WTC11 (cell line): ENCODE measurements around the gene GLI1. TPM values are rescaled to one million over a fixed set of nuclear protein-coding genes. Genes with fewer than 3 reads are reported as not detected.
A peak's percentile ranks its signal among the peaks of the same experiment; 100 is the strongest.

Experiments used
- ATAC-seq: fragments of 200-7000 bp; cut with Tn5 transposase; 2 replicates; pipeline ENCODE4 v1.10.0; 2021; ENCODE audit warnings: mild to moderate bottlenecking, moderate library complexity
- CTCF ChIA-PET: fragments of 300-600 bp; sonication (Branson Sonifier 250); formaldehyde crosslinking; loops from one replicate; lab custom pipeline; 2021; ENCODE audit warnings: antibody characterized with exemption; lab: Charles Lee
- POLR2A ChIA-PET: fragments of 350-600 bp; sonication (Branson Sonifier 250); formaldehyde crosslinking; loops from one replicate; lab custom pipeline; 2021; ENCODE audit warnings: antibody characterized with exemption; lab: Charles Lee
- DNase-seq: peaks from one replicate; pipeline ENCODE4 v3.0.0; 2021; ENCODE audit warnings: low spot score
- H3K27ac Mint-ChIP-seq: 2 replicates; pipeline ENCODE4 v1.8.0; 2021; ENCODE audit warnings: mixed read lengths
- H3K27me3 Mint-ChIP-seq: 2 replicates; pipeline ENCODE4 v1.8.0; 2021; ENCODE audit warnings: low read depth, mild to moderate bottlenecking, moderate library complexity, mixed read lengths
- H3K36me3 Mint-ChIP-seq: 2 replicates; pipeline ENCODE4 v1.8.0; 2021; ENCODE audit warnings: mixed read lengths
- H3K4me1 Mint-ChIP-seq: 2 replicates; pipeline ENCODE4 v1.8.0; 2022; ENCODE audit warnings: mixed read lengths
- H3K4me3 Mint-ChIP-seq: 2 replicates; pipeline ENCODE4 v1.8.0; 2021; ENCODE audit warnings: mild to moderate bottlenecking, moderate library complexity, mixed read lengths
- H3K9me3 Mint-ChIP-seq: 2 replicates; pipeline ENCODE4 v1.8.0; 2021; ENCODE audit warnings: mixed read lengths
- EMX1 ChIP-seq: fragments of 250-450 bp; sonication (Bioruptor Pico); IDR thresholded peaks from 2 replicates; pipeline ENCODE4 v1.8.0; 2021; ENCODE audit warnings: mild to moderate bottlenecking
- GRHL2 ChIP-seq: fragments of 250-450 bp; sonication (Bioruptor Pico); IDR thresholded peaks from 2 replicates; pipeline ENCODE4 v1.8.0; 2022; ENCODE audit warnings: mild to moderate bottlenecking, moderate library complexity; ENCODE audit not compliant: insufficient replicate concordance, severe bottlenecking
- JAZF1 ChIP-seq: fragments of 250-450 bp; sonication (Bioruptor Pico); IDR thresholded peaks from 2 replicates; pipeline ENCODE4 v1.9.0; 2021; ENCODE audit warnings: moderate library complexity, mild to moderate bottlenecking, inconsistent platforms
- NFE2L1 ChIP-seq: sonication (generic); formaldehyde crosslinking; IDR thresholded peaks from 2 replicates; pipeline ENCODE4 v1.8.1; 2023; ENCODE audit warnings: missing genetic modification reagents
- SOX15 ChIP-seq: fragments of 250-450 bp; sonication (Bioruptor Pico); IDR thresholded peaks from 2 replicates; pipeline ENCODE4 v1.9.0; 2021; ENCODE audit warnings: mild to moderate bottlenecking
- ZBTB21 ChIP-seq: sonication (generic); formaldehyde crosslinking; IDR thresholded peaks from 2 replicates; pipeline ENCODE4 v1.8.1; 2023; ENCODE audit warnings: mild to moderate bottlenecking, missing genetic modification reagents, borderline replicate concordance
- ZNF138 ChIP-seq: sonication (generic); formaldehyde crosslinking; conservative IDR thresholded peaks from 2 replicates; pipeline ENCODE4 v1.8.1; 2022; ENCODE audit warnings: mild to moderate bottlenecking, moderate library complexity, missing genetic modification reagents
- ZNF416 ChIP-seq: fragments of 250-450 bp; sonication (Bioruptor Pico); IDR thresholded peaks from 2 replicates; pipeline ENCODE4 v1.9.0; 2021; ENCODE audit warnings: mild to moderate bottlenecking, inconsistent platforms
- total RNA-seq: library from RNA; stranded (reverse); gene quantifications from 3 replicates; pipeline ENCODE4 v1.2.3, GENCODE V29; 2021
- TF ChIP-seq, protein P1 (sequence below): sonication (generic); formaldehyde crosslinking; IDR thresholded peaks from 2 replicates; pipeline ENCODE4 v1.8.1; 2023; ENCODE audit warnings: mild to moderate bottlenecking, missing genetic modification reagents
- TF ChIP-seq, protein P2 (sequence below): sonication (generic); formaldehyde crosslinking; IDR thresholded peaks from 2 replicates; pipeline ENCODE4 v1.8.0; 2022; ENCODE audit warnings: mild to moderate bottlenecking, missing genetic modification reagents
- TF ChIP-seq, protein P3 (sequence below): sonication (generic); formaldehyde crosslinking; IDR thresholded peaks from 2 replicates; pipeline ENCODE4 v1.8.0; 2022; ENCODE audit warnings: mild to moderate bottlenecking, missing genetic modification reagents
- TF ChIP-seq, protein P4 (sequence below): sonication (generic); formaldehyde crosslinking; IDR thresholded peaks from 2 replicates; pipeline ENCODE4 v1.8.0; 2022; ENCODE audit warnings: mild to moderate bottlenecking, missing genetic modification reagents
- TF ChIP-seq, protein P5 (sequence below): sonication (generic); formaldehyde crosslinking; IDR thresholded peaks from 2 replicates; pipeline ENCODE4 v1.8.1; 2022; ENCODE audit warnings: low read depth, mild to moderate bottlenecking, moderate library complexity, missing genetic modification reagents, borderline replicate concordance
- TF ChIP-seq, protein P6 (sequence below): sonication (generic); formaldehyde crosslinking; IDR thresholded peaks from 2 replicates; pipeline ENCODE4 v1.8.0; 2022; ENCODE audit warnings: mild to moderate bottlenecking, missing genetic modification reagents
- TF ChIP-seq, protein P7 (sequence below): sonication (generic); formaldehyde crosslinking; IDR thresholded peaks from 2 replicates; pipeline ENCODE4 v1.8.1; 2023; ENCODE audit warnings: mild to moderate bottlenecking, moderate library complexity, missing genetic modification reagents
- TF ChIP-seq, protein P8 (sequence below): sonication (generic); formaldehyde crosslinking; IDR thresholded peaks from 2 replicates; pipeline ENCODE4 v1.8.1; 2023; ENCODE audit warnings: mild to moderate bottlenecking, missing genetic modification reagents
- TF ChIP-seq, protein P9 (sequence below): sonication (generic); formaldehyde crosslinking; IDR thresholded peaks from 2 replicates; pipeline ENCODE4 v1.8.0; 2023; ENCODE audit warnings: mild to moderate bottlenecking, missing genetic modification reagents
- TF ChIP-seq, protein P10 (sequence below): sonication (generic); formaldehyde crosslinking; IDR thresholded peaks from 2 replicates; pipeline ENCODE4 v1.8.1; 2022; ENCODE audit warnings: low read depth, missing genetic modification reagents, borderline replicate concordance

The GLI1 gene
- total RNA-seq, 1 experiment from 2014 or later = 16.2 TPM

DNA sequence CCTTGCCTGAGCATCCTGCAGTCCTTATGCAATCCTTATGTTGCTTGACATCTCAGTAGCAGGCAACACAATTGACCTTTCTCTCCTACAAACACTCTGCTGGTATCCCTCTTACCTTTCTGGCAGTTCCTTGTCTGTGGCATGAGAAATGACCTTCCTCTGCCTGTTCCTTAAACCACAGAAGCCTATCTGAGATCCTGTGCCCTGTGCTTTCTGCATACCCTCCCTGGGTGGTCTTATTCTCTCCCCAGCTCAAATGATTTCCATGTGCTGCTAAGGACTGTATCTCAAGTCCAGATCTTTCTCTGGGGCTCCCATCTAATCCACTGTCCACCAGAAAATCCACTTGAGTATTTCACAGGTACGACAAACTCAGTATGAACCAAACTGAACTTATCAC is 22.1 kb downstream of the GLI1 start (continued):
- TF ChIP-seq, protein P1, sequence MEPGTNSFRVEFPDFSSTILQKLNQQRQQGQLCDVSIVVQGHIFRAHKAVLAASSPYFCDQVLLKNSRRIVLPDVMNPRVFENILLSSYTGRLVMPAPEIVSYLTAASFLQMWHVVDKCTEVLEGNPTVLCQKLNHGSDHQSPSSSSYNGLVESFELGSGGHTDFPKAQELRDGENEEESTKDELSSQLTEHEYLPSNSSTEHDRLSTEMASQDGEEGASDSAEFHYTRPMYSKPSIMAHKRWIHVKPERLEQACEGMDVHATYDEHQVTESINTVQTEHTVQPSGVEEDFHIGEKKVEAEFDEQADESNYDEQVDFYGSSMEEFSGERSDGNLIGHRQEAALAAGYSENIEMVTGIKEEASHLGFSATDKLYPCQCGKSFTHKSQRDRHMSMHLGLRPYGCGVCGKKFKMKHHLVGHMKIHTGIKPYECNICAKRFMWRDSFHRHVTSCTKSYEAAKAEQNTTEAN (CRISPR knock-in tag) = no peak
- TF ChIP-seq, protein P2, sequence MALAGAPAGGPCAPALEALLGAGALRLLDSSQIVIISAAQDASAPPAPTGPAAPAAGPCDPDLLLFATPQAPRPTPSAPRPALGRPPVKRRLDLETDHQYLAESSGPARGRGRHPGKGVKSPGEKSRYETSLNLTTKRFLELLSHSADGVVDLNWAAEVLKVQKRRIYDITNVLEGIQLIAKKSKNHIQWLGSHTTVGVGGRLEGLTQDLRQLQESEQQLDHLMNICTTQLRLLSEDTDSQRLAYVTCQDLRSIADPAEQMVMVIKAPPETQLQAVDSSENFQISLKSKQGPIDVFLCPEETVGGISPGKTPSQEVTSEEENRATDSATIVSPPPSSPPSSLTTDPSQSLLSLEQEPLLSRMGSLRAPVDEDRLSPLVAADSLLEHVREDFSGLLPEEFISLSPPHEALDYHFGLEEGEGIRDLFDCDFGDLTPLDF (CRISPR knock-in tag) = no peak
- TF ChIP-seq, protein P3, sequence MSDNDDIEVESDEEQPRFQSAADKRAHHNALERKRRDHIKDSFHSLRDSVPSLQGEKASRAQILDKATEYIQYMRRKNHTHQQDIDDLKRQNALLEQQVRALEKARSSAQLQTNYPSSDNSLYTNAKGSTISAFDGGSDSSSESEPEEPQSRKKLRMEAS = no peak

DNA sequence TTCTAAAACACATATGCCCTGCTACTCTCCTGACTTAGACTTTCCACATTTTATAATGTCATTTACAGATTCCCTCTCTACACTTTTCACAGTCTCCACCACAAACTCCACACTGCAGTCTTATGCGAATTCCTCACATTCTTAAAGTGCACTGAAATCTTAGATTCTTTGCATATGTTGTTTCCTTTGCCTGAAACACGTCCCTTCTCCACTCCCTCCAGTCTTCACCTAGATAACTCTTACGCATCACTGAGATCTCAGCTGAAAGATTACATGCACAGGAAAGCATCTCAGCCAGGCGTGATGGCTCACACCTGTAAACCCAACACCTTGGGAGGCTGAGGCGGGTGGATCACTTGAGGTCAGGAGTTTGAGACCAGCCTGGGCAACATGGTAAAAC is 23.9 kb downstream of the GLI1 start:
- POLR2A ChIA-PET = no interaction called here
- Mint-ChIP-seq H3K36me3 (peaks cover 4% of the 10 kb centered on the region), H3K4me3 (no peak overlapping the region), H3K4me1 (peaks cover 17% of the 10 kb centered on the region), H3K27me3 (peaks cover 28% of the 10 kb centered on the region), H3K27ac (peak overlapping the region; percentile 1; the same call in 1 of the 2 replicates), H3K9me3 (no peaks in the 10 kb centered on the region)
- no peak for DNase-seq
- TF ChIP-seq, protein P4, sequence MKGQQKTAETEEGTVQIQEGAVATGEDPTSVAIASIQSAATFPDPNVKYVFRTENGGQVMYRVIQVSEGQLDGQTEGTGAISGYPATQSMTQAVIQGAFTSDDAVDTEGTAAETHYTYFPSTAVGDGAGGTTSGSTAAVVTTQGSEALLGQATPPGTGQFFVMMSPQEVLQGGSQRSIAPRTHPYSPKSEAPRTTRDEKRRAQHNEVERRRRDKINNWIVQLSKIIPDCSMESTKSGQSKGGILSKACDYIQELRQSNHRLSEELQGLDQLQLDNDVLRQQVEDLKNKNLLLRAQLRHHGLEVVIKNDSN = no peak
- no peak for TF ChIP-seq SOX15 (CRISPR knock-in tag)
- TF ChIP-seq ZNF138 (CRISPR knock-in tag) = no peak
- TF ChIP-seq, protein P5, sequence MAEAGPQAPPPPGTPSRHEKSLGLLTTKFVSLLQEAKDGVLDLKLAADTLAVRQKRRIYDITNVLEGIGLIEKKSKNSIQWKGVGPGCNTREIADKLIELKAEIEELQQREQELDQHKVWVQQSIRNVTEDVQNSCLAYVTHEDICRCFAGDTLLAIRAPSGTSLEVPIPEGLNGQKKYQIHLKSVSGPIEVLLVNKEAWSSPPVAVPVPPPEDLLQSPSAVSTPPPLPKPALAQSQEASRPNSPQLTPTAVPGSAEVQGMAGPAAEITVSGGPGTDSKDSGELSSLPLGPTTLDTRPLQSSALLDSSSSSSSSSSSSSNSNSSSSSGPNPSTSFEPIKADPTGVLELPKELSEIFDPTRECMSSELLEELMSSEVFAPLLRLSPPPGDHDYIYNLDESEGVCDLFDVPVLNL = no peak
- TF ChIP-seq JAZF1 (CRISPR knock-in tag) = no peak
- TF ChIP-seq ZNF416 (CRISPR knock-in tag) = no peak
- TF ChIP-seq, protein P6, sequence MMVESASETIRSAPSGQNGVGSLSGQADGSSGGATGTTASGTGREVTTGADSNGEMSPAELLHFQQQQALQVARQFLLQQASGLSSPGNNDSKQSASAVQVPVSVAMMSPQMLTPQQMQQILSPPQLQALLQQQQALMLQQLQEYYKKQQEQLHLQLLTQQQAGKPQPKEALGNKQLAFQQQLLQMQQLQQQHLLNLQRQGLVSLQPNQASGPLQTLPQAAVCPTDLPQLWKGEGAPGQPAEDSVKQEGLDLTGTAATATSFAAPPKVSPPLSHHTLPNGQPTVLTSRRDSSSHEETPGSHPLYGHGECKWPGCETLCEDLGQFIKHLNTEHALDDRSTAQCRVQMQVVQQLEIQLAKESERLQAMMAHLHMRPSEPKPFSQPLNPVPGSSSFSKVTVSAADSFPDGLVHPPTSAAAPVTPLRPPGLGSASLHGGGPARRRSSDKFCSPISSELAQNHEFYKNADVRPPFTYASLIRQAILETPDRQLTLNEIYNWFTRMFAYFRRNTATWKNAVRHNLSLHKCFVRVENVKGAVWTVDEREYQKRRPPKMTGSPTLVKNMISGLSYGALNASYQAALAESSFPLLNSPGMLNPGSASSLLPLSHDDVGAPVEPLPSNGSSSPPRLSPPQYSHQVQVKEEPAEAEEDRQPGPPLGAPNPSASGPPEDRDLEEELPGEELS (CRISPR knock-in tag) = no peak
- no peak for TF ChIP-seq ZBTB21 (CRISPR knock-in tag)
- CTCF ChIA-PET = interaction anchor here (0.7 to 2.5 kb wide), 3 partner anchors 8 to 897 kb away, joined by 3 to 9 read pairs (median 5); no protein-coding TSS in a partner anchor
- no peak for ATAC-seq

DNA sequence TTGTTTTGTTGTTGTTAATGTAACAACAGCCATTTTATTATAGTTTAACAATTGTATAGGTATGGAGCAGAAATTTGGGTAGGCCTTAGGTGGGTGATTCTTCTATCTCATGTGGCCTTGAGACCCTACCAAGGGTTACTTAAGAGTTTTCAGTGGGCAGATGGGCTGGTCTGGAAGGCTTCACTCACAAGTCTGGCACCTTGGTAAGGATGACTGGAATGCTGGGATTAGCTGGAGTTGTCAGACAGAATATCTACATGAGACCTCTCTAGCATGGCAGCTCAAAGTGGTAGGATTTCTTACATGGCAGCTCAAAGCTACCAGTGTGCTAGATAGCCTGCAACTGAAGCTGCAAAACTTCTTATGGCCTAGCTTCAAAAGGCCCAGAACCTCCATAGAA is 26.1 kb downstream of the GLI1 start:
- no peak overlapping the region for H3K27ac Mint-ChIP-seq
- H3K9me3 Mint-ChIP-seq = no peaks in the 10 kb centered on the region
- peaks cover 25% of the 10 kb centered on the region for H3K4me1 Mint-ChIP-seq
- H3K4me3 Mint-ChIP-seq = no peak overlapping the region
- CTCF ChIA-PET = interaction anchor here (0.9 to 1.2 kb wide), 2 partner anchors 9 to 27 kb away, joined by 4 read pairs; partner anchors contain the start of gene GLI1
- peaks cover 26% of the 10 kb centered on the region for H3K36me3 Mint-ChIP-seq
- DNase-seq = no peak
- peaks cover 7% of the 10 kb centered on the region for H3K27me3 Mint-ChIP-seq
- POLR2A ChIA-PET = interaction anchor here (0.6 to 0.7 kb wide), 2 partner anchors 85 to 95 kb away, joined by 5 to 7 read pairs; no protein-coding TSS in a partner anchor
- no peak for ATAC-seq
- TF ChIP-seq, protein P7, sequence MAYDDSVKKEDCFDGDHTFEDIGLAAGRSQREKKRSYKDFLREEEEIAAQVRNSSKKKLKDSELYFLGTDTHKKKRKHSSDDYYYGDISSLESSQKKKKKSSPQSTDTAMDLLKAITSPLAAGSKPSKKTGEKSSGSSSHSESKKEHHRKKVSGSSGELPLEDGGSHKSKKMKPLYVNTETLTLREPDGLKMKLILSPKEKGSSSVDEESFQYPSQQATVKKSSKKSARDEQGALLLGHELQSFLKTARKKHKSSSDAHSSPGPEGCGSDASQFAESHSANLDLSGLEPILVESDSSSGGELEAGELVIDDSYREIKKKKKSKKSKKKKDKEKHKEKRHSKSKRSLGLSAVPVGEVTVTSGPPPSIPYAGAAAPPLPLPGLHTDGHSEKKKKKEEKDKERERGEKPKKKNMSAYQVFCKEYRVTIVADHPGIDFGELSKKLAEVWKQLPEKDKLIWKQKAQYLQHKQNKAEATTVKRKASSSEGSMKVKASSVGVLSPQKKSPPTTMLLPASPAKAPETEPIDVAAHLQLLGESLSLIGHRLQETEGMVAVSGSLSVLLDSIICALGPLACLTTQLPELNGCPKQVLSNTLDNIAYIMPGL (CRISPR knock-in tag) = no peak
- TF ChIP-seq, protein P8, sequence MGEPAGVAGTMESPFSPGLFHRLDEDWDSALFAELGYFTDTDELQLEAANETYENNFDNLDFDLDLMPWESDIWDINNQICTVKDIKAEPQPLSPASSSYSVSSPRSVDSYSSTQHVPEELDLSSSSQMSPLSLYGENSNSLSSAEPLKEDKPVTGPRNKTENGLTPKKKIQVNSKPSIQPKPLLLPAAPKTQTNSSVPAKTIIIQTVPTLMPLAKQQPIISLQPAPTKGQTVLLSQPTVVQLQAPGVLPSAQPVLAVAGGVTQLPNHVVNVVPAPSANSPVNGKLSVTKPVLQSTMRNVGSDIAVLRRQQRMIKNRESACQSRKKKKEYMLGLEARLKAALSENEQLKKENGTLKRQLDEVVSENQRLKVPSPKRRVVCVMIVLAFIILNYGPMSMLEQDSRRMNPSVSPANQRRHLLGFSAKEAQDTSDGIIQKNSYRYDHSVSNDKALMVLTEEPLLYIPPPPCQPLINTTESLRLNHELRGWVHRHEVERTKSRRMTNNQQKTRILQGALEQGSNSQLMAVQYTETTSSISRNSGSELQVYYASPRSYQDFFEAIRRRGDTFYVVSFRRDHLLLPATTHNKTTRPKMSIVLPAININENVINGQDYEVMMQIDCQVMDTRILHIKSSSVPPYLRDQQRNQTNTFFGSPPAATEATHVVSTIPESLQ (CRISPR knock-in tag) = no peak
- TF ChIP-seq, protein P9, sequence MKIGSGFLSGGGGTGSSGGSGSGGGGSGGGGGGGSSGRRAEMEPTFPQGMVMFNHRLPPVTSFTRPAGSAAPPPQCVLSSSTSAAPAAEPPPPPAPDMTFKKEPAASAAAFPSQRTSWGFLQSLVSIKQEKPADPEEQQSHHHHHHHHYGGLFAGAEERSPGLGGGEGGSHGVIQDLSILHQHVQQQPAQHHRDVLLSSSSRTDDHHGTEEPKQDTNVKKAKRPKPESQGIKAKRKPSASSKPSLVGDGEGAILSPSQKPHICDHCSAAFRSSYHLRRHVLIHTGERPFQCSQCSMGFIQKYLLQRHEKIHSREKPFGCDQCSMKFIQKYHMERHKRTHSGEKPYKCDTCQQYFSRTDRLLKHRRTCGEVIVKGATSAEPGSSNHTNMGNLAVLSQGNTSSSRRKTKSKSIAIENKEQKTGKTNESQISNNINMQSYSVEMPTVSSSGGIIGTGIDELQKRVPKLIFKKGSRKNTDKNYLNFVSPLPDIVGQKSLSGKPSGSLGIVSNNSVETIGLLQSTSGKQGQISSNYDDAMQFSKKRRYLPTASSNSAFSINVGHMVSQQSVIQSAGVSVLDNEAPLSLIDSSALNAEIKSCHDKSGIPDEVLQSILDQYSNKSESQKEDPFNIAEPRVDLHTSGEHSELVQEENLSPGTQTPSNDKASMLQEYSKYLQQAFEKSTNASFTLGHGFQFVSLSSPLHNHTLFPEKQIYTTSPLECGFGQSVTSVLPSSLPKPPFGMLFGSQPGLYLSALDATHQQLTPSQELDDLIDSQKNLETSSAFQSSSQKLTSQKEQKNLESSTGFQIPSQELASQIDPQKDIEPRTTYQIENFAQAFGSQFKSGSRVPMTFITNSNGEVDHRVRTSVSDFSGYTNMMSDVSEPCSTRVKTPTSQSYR (CRISPR knock-in tag) = no peak
- TF ChIP-seq, protein P10, sequence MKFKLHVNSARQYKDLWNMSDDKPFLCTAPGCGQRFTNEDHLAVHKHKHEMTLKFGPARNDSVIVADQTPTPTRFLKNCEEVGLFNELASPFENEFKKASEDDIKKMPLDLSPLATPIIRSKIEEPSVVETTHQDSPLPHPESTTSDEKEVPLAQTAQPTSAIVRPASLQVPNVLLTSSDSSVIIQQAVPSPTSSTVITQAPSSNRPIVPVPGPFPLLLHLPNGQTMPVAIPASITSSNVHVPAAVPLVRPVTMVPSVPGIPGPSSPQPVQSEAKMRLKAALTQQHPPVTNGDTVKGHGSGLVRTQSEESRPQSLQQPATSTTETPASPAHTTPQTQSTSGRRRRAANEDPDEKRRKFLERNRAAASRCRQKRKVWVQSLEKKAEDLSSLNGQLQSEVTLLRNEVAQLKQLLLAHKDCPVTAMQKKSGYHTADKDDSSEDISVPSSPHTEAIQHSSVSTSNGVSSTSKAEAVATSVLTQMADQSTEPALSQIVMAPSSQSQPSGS = no peak
- TF ChIP-seq EMX1 (CRISPR knock-in tag) = no peak
- TF ChIP-seq NFE2L1 = no peak
- no peak for TF ChIP-seq GRHL2
